Neutrophil (primary cell): ENCODE data around the gene PIAS1.
"Not testable (repeated sequence)": the region's sequence is repeated elsewhere in the genome, so short reads cannot be mapped to it uniquely, and the experiment has no call there.

Experiments
- H3K27ac ChIP-seq: fragments of 200-600 bp; sonication (generic); 2 replicates; pipeline ENCODE4 v1.5.1; 2016; ENCODE audit warnings: mild to moderate bottlenecking, moderate library complexity
- H3K27me3 ChIP-seq: fragments of 200-600 bp; sonication (generic); 2 replicates; pipeline ENCODE4 v1.6.0; 2016; ENCODE audit warnings: mild to moderate bottlenecking
- H3K36me3 ChIP-seq: fragments of 200-600 bp; sonication (generic); 2 replicates; pipeline ENCODE4 v1.5.1; 2017
- H3K4me1 ChIP-seq, 2 experiments: fragments of 200-600 bp in 1 of 2; sonication (generic) in 1 of 2; 1 replicate in 1 of 2; 2 replicates in 1 of 2; pipeline versions ENCODE4 v1.5.1 to v1.6.1; 2013 to 2016; ENCODE audit warnings: low read depth in 1 of 2, low read length in 1 of 2, mild to moderate bottlenecking in 1 of 2, moderate library complexity in 1 of 2; ENCODE audit not compliant: control insufficient read depth in 1 of 2, insufficient read depth in 1 of 2
- H3K4me3 ChIP-seq, 2 experiments: fragments of 200-600 bp in 1 of 2; sonication (generic) in 1 of 2; 1 replicate in 1 of 2; 2 replicates in 1 of 2; pipeline ENCODE4 v1.5.1; 2013 to 2016; ENCODE audit warnings: low read depth in 1 of 2, low read length in 1 of 2, mild to moderate bottlenecking in 1 of 2, moderate library complexity in 1 of 2
- H3K9me3 ChIP-seq: fragments of 200-600 bp; sonication (generic); 2 replicates; pipeline ENCODE4 v1.5.1; 2016
- CTCF ChIP-seq: fragments of 200-600 bp; sonication (generic); IDR thresholded peaks from 2 replicates; pipeline ENCODE4 v1.5.1; 2016; ENCODE audit warnings: antibody characterized with exemption

PIAS1 gene

GRCh38 chr15:68053701-68054627 is at the start of gene PIAS1:
TSS of gene PIAS1 (plus strand) at chr15:68054315. CDS start at chr15:68054327, 12 bp downstream.
- Histone ChIP-seq H3K9me3 (no peaks in the 10 kb centered on the region), H3K4me3 (peak within 1 kb of the TSS; percentile 95 to 99)
- TF ChIP-seq CTCF, result peak; percentile 50

GRCh38 chr15:68007642-68008041 is 46.5 kb upstream of the PIAS1 start:
- H3K9me3 ChIP-seq, H3K27ac ChIP-seq, H3K27me3 ChIP-seq, H3K4me3 ChIP-seq, H3K36me3 ChIP-seq: not testable (repeated sequence)
- H3K4me1 ChIP-seq, result peaks cover 32 to 34% of the 10 kb centered on the region in 2 experiments

More at GRCh38 chr15:68053701-68054627, at the start of gene PIAS1:
- H3K27ac ChIP-seq, result peak within 1 kb of the TSS; percentile 98
- H3K27me3 ChIP-seq, result no peaks in the 10 kb centered on the region
- H3K4me1 ChIP-seq, result peaks cover 38 to 44% of the 10 kb centered on the region in 2 experiments
- no peaks in the 10 kb centered on the region for H3K36me3 ChIP-seq

GRCh38 chr15:68010361-68011153 is 43.6 kb upstream of the PIAS1 start:
- Histone ChIP-seq H3K27ac (peak overlapping the region; percentile 68), H3K4me1 (peaks cover 32 to 34% of the 10 kb centered on the region in 2 experiments), H3K36me3 (no peaks in the 10 kb centered on the region), H3K4me3 (no peak overlapping the region), H3K9me3 (no peaks in the 10 kb centered on the region), H3K27me3 (no peaks in the 10 kb centered on the region)
- no peak for TF ChIP-seq CTCF

- H3K27me3 ChIP-seq, result no peaks in the 10 kb centered on the region
- TF ChIP-seq CTCF, result no peak
- H3K9me3 ChIP-seq, result no peaks in the 10 kb centered on the region
- H3K36me3 ChIP-seq, result no peaks in the 10 kb centered on the region
- H3K4me3 ChIP-seq, result no peak overlapping the region
- peaks cover 32 to 34% of the 10 kb centered on the region in 2 experiments for H3K4me1 ChIP-seq
- H3K27ac ChIP-seq, result no peak overlapping the region
Measured at GRCh38 chr15:68012911-68013310, 41.2 kb upstream of the PIAS1 start.

- no peak overlapping the region for H3K27ac ChIP-seq
- TF ChIP-seq CTCF, result no peak
Measured at GRCh38 chr15:68014219-68014618, 39.9 kb upstream of the PIAS1 start.

More at GRCh38 chr15:68014219-68014618, 39.9 kb upstream of the PIAS1 start:
- Histone ChIP-seq H3K4me1 (peaks cover 30 to 36% of the 10 kb centered on the region in 2 experiments), H3K36me3 (no peaks in the 10 kb centered on the region), H3K9me3 (no peaks in the 10 kb centered on the region), H3K4me3 (no peak overlapping the region), H3K27me3 (no peaks in the 10 kb centered on the region)
